Bronchial epithelial cell (primary cell): ENCODE results near the gene ZNF648. TPM values are rescaled to one million over a fixed set of nuclear protein-coding genes. Genes with fewer than 3 reads are reported as not detected.
A peak's percentile ranks its signal among the peaks of the same experiment; 100 is the strongest.

Source experiments
- DNase-seq: peaks from one replicate; pipeline ENCODE4 v3.0.0-alpha.2; 2010; ENCODE audit warnings: low read depth
- FAIRE-seq: peaks from 2 replicates; lab custom pipeline; 2011; peaks lifted over from hg19 to GRCh38; lab: Jason Lieb, UNC
- H3K27me3 ChIP-seq: 2 replicates; pipeline ENCODE4 v1.5.1; 2011; ENCODE audit warnings: low read length; ENCODE audit not compliant: control insufficient read depth, insufficient read depth
- H3K36me3 ChIP-seq: 2 replicates; pipeline ENCODE4 v1.5.1; 2011; ENCODE audit warnings: low read length; ENCODE audit not compliant: control insufficient read depth, insufficient read depth
- H3K4me3 ChIP-seq: 2 replicates; pipeline ENCODE4 v1.5.1; 2011; ENCODE audit warnings: mild to moderate bottlenecking, low read depth, low read length, control low read depth
- CTCF ChIP-seq: IDR thresholded peaks from 2 replicates; pipeline ENCODE4 v1.5.1; 2011; ENCODE audit warnings: mild to moderate bottlenecking, moderate library complexity, low read length, control low read depth, inconsistent platforms; ENCODE audit not compliant: insufficient read depth, severe bottlenecking
- total RNA-seq: library from RNA; depleted of rRNA; stranded (reverse); fragments of >200 nt; gene quantifications from 2 replicates; pipeline ENCODE4 v1.2.1, GENCODE V29; 2014

ZNF648 gene
- total RNA-seq, 1 donor from 2014 or later: not detected

- no peak overlapping the region for H3K4me3 ChIP-seq
- H3K36me3 ChIP-seq: no peaks in the 10 kb centered on the region
- no peak for FAIRE-seq
- TF ChIP-seq CTCF: no peak
- no peaks in the 10 kb centered on the region for H3K27me3 ChIP-seq
- no peak for DNase-seq
Measured at GRCh38 chr1:182038220-182038619, 23.3 kb downstream of the ZNF648 start.

DNA sequence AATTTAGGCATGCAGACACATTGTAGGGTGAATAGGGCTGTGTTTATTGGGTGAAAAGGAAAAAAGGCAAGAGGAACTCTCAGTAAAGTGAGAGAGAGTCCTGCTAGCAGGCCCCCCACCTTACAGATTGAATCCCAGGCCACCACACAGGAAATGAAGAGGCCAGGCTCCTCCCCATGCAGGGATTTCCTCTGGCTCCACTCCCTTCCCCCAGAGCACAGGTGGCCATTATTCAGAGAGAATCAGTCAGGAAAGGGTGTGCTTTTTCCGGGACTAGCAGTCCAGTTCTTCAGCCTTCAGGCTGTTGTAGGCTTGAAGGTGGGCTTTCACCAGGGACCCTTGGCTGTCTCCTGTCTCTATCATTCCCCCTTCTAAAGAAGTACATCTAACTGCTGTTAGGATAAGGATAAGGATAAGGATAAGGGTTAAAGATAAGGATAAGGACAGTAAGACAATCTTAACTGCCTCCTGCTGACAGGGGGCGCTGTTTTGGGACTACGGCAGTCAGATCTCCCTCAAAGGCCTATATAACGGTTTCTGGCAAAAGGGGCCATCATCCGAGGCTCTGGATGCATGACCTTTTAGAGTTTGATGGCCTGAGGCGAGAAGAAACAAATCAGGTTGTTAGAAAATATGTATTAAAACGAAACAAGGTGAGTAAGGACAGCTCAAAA, 26.3 kb downstream of the ZNF648 start:
- Histone ChIP-seq H3K4me3 (no peak overlapping the region), H3K27me3 (no peaks in the 10 kb centered on the region), H3K36me3 (no peaks in the 10 kb centered on the region)
- FAIRE-seq: no peak
- peak; percentile 18 for TF ChIP-seq CTCF
- DNase-seq: no peak

GRCh38 chr1:182032251-182032650, 29.3 kb downstream of the ZNF648 start:
- DNase-seq: peak; percentile 15
- TF ChIP-seq CTCF: no peak
- Histone ChIP-seq H3K36me3 (no peaks in the 10 kb centered on the region), H3K4me3 (no peak overlapping the region), H3K27me3 (no peaks in the 10 kb centered on the region)
- FAIRE-seq: no peak

DNA sequence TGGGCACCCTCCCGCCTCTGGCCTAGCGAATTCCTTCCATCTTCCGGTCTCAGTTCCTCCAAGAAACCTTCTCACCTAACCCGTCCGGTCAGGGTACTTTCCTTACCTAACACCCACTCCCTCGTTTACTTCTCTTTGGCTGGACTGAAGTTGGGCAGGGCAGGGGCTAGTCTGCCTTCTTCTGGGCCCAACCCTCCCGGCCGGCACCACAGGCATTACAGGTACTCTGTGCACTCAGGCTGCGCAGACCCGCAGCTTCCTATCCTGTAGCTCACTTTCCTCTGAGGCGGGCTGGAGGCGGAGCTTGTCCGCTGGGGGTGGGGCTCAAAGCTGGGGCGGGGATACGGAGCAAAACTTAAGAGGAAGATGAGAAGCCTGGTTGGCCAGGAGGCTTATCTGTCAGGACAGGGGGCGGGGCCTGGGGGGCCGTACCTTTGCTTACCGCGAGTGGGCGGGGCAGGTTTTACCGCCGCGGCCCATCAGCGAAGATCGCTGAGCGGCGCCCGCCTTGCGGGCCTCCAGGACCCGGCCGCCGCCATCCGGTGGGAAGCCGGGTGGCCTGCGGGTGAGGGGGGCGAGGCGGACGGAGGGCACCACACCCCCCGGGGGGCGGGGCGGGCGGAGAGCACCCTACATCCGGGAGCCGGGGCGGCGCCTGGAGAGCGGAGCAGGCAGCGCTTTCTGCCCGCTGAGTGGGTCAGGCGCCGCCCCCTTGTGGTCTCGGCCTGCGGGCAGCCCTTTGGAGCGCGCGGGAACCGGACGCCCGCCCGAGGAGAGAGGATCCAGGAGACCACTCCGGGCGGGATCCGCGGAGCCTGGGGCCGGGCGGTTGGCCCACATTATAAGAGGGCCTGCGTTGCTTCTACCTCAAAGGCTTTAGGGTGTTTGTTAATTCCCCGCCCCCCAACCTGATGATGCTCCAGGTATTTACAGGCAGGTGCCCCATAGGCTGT, 31.9 kb downstream of the ZNF648 start:
- peak; percentile 56 for TF ChIP-seq CTCF
- peak; percentile 90 for DNase-seq
- Histone ChIP-seq H3K4me3 (peak overlapping the region; percentile 60), H3K27me3 (no peaks in the 10 kb centered on the region), H3K36me3 (no peaks in the 10 kb centered on the region)
- no peak for FAIRE-seq

GRCh38 chr1:182029002-182029378, 32.5 kb downstream of the ZNF648 start:
- TF ChIP-seq CTCF: no peak
- no peak for FAIRE-seq
- no peak for DNase-seq
- Histone ChIP-seq H3K36me3 (no peaks in the 10 kb centered on the region), H3K4me3 (peak overlapping the region; percentile 60), H3K27me3 (no peaks in the 10 kb centered on the region)
